GM12878 (cell line): ENCODE results near the gene SHC3. TPM values are rescaled to one million over a fixed set of nuclear protein-coding genes. Genes with fewer than 3 reads are reported as not detected.

ENCODE experiments used
- ATAC-seq: fragments of 200-7000 bp; cut with Tn5 transposase; 3 replicates; pipeline ENCODE4 v1.9.1; 2020; ENCODE audit warnings: mild to moderate bottlenecking, moderate library complexity
- BruUV-seq: library from RNA; stranded (reverse); fragments of 400-500 nt; replicated peaks from 2 replicates; lab custom pipeline; 2021; lab: Mats Ljungman, UMichigan
- CTCF ChIA-PET: fragments of 300-600 bp; sonication (Branson Sonifier 250); formaldehyde crosslinking; extraction: SDS; loops from one replicate; lab custom pipeline; 2021; ENCODE audit warnings: inconsistent platforms; lab: Yijun Ruan, JAX
- POLR2A ChIA-PET: fragments of 350-600 bp; formaldehyde crosslinking; extraction: SDS; loops from one replicate; lab custom pipeline; 2021; ENCODE audit warnings: inconsistent platforms; lab: Charles Lee
- RAD21 ChIA-PET: fragments of 300-600 bp; sonication (Branson Sonifier 250); formaldehyde crosslinking; loops from one replicate; lab custom pipeline; 2023; ENCODE audit warnings: antibody characterized with exemption; ENCODE audit not compliant: unreplicated experiment; lab: Charles Lee
- SMC1A ChIA-PET: fragments of 300-600 bp; sonication (Branson Sonifier 250); formaldehyde crosslinking; loops from one replicate; lab custom pipeline; 2023; ENCODE audit not compliant: unreplicated experiment, uncharacterized antibody; lab: Charles Lee
- DNase-seq: peaks from one replicate; pipeline ENCODE4 v3.0.0-alpha.2; 2011; ENCODE audit warnings: low read depth, low spot score
- FAIRE-seq: peaks from 3 replicates; lab custom pipeline; 2011; peaks lifted over from hg19 to GRCh38; lab: Jason Lieb, UNC
- H2AFZ ChIP-seq: 2 replicates; pipeline ENCODE4 v1.6.0; 2011; ENCODE audit warnings: low read depth, low read length, control low read depth; ENCODE audit not compliant: control insufficient read depth
- H3K27ac ChIP-seq: 2 replicates; pipeline ENCODE4 v1.5.1; 2011; ENCODE audit warnings: control low read depth; ENCODE audit not compliant: control insufficient read depth, insufficient read depth
- H3K27me3 ChIP-seq, 2 experiments: replicated peaks in 1 of 2; 2 replicates each; pipeline versions ENCODE4 v1.6.0 to v1.6.1; 2011; ENCODE audit warnings: low read length in 1 of 2; ENCODE audit not compliant: control insufficient read depth in 2 of 2, insufficient read depth in 2 of 2
- H3K36me3 ChIP-seq, 2 experiments: 2 replicates each; pipeline ENCODE4 v1.5.1; 2011; ENCODE audit warnings: low read length in 1 of 2; ENCODE audit not compliant: control insufficient read depth in 2 of 2, insufficient read depth in 2 of 2
- H3K4me1 ChIP-seq: 2 replicates; pipeline ENCODE4 v1.6.1; 2011; ENCODE audit warnings: mild to moderate bottlenecking, low read length, moderate library complexity, mixed read lengths; ENCODE audit not compliant: control insufficient read depth, insufficient read depth
- H3K4me2 ChIP-seq: 2 replicates; pipeline ENCODE4 v1.6.0; 2011; ENCODE audit warnings: control low read depth; ENCODE audit not compliant: control insufficient read depth, insufficient read depth
- H3K4me3 ChIP-seq: fragments of 200-600 bp; sonication (generic); 2 replicates; pipeline ENCODE4 v1.5.1; 2016
- H3K79me2 ChIP-seq: 2 replicates; pipeline ENCODE4 v1.6.0; 2011; ENCODE audit warnings: low read length; ENCODE audit not compliant: control insufficient read depth, insufficient read depth
- H3K9ac ChIP-seq: 2 replicates; pipeline ENCODE4 v1.8.0; 2011; ENCODE audit warnings: low read length, control low read depth, mixed read lengths; ENCODE audit not compliant: control insufficient read depth, insufficient read depth
- H3K9me3 ChIP-seq: replicated peaks from 3 replicates; pipeline ENCODE4 v1.5.1; 2011; ENCODE audit warnings: mild to moderate bottlenecking, low read length; ENCODE audit not compliant: control insufficient read depth, insufficient read depth
- H4K20me1 ChIP-seq: 2 replicates; pipeline ENCODE4 v1.6.0; 2011; ENCODE audit not compliant: control insufficient read depth, insufficient read depth
- BCL11A ChIP-seq: IDR thresholded peaks from 2 replicates; pipeline ENCODE4 v1.6.1; 2011; ENCODE audit warnings: low read depth, low read length
- CBX3 ChIP-seq: fragments of 200-600 bp; sonication (generic); IDR thresholded peaks from 2 replicates; pipeline ENCODE4 v1.6.1; 2016; ENCODE audit warnings: low read depth, borderline replicate concordance
- CHD1 ChIP-seq: IDR thresholded peaks from 2 replicates; pipeline ENCODE4 v1.6.1; 2012; ENCODE audit warnings: low read depth, low read length, improper control_type of control experiment
- EGR1 ChIP-seq, 2 experiments: IDR thresholded peaks; 1 replicate in 1 of 2; 2 replicates in 1 of 2; pipeline ENCODE4 v1.6.1; 2011 to 2012; ENCODE audit warnings: low read depth in 2 of 2, low read length in 2 of 2, borderline replicate concordance in 1 of 2, mild to moderate bottlenecking in 1 of 2, moderate library complexity in 1 of 2
- KAT2A ChIP-seq: conservative IDR thresholded peaks from 2 replicates; pipeline ENCODE4 v1.6.1; 2011; ENCODE audit warnings: low read depth, low read length; ENCODE audit not compliant: control insufficient read depth
- MXI1 ChIP-seq: fragments of 150-350 bp; IDR thresholded peaks from 2 replicates; pipeline ENCODE4 v1.6.1; 2011; ENCODE audit warnings: low read depth, mild to moderate bottlenecking, inconsistent platforms, low read length, improper control_type of control experiment
- NFYB ChIP-seq: IDR thresholded peaks from 2 replicates; pipeline ENCODE4 v1.6.1; 2011; ENCODE audit warnings: low read depth, mild to moderate bottlenecking, low read length, improper control_type of control experiment, moderate library complexity; ENCODE audit not compliant: insufficient read depth
- ZBED1 ChIP-seq: IDR thresholded peaks from 2 replicates; pipeline ENCODE4 v1.6.1; 2016; ENCODE audit warnings: borderline replicate concordance
- ZNF207 ChIP-seq: fragments of 450-650 bp; IDR thresholded peaks from 2 replicates; pipeline ENCODE4 v1.6.1; 2014; ENCODE audit warnings: antibody characterized with exemption, mild to moderate bottlenecking, borderline replicate concordance
- WGBS: methylation state at CpG from one replicate; pipeline ENCODE4 v1.1.6; 2016; ENCODE audit warnings: low lambda C conversion rate; ENCODE audit not compliant: insufficient replicate concordance, insufficient coverage; ENCODE audit errors: missing lambda C conversion rate; 5-methylcytosine and 5-hydroxymethylcytosine counted together
- in situ Hi-C: fragments of 300-500 bp; cut with MboI; formaldehyde crosslinking; loops from 9 replicates; pipeline ENCODE4 v1.14.3; 2018; ENCODE audit warnings: mixed read lengths
- intact Hi-C: fragments of 100-400 bp; cut with micrococcal nuclease; formaldehyde crosslinking; loops from one replicate; pipeline ENCODE4 v1.14.2; 2022; ENCODE audit not compliant: unreplicated experiment
- polyA plus RNA-seq, 11 experiments: library from polyadenylated mRNA; depleted of rRNA in 4 of 11; unstranded in 6 of 11; stranded (reverse) in 5 of 11; fragments of >200 nt; fragmentation: Nextera tagmentation in 4 of 11; fragmentation: Illumina TruSeq in 1 of 11; extraction: Ambion mirVana in 4 of 11; extraction: Trizol in 1 of 11; gene quantifications; 1 replicate in 1 of 11; 2 replicates in 10 of 11; pipeline versions ENCODE4 v1.2.1 to v1.2.3, GENCODE V29; 2011 to 2016; ENCODE audit warnings: inconsistent platforms in 2 of 11, missing spikeins in 2 of 11, low read depth in 1 of 11
- total RNA-seq, 4 experiments: library from RNA; depleted of rRNA in 3 of 4; stranded (reverse); fragments of >200 nt in 3 of 4; fragmentation: Illumina TruSeq in 1 of 4; extraction: Trizol in 1 of 4; gene quantifications; 2 replicates each; pipeline versions ENCODE4 v1.2.1 to v1.2.3, GENCODE V29; 2013 to 2021
- TF ChIP-seq, protein P1 (sequence below): fragments of 450-650 bp; formaldehyde crosslinking; IDR thresholded peaks from 2 replicates; pipeline ENCODE4 v1.4.0; 2022; ENCODE audit warnings: mild to moderate bottlenecking, moderate library complexity
- TF ChIP-seq, protein P2 (sequence below): IDR thresholded peaks from 2 replicates; pipeline ENCODE4 v1.6.1; 2011; ENCODE audit warnings: mild to moderate bottlenecking, low read depth, low read length, moderate library complexity; ENCODE audit not compliant: insufficient replicate concordance
- TF ChIP-seq, protein P3 (sequence below): IDR thresholded peaks from 2 replicates; pipeline ENCODE4 v1.6.1; 2012; ENCODE audit warnings: improper control_type of control experiment, low read depth, low read length; ENCODE audit not compliant: insufficient replicate concordance
- TF ChIP-seq, protein P4 (sequence below): fragments of 450-650 bp; IDR thresholded peaks from 2 replicates; pipeline ENCODE4 v1.6.1; 2017; ENCODE audit warnings: low read depth, mild to moderate bottlenecking, moderate library complexity

Gene SHC3
- total and polyA plus RNA-seq, 10 of the 15 experiments (the other 5 are each of a cell fraction or from before 2014, with no cell fraction given): 0.01 to 0.06 TPM; not detected in 8

DNA sequence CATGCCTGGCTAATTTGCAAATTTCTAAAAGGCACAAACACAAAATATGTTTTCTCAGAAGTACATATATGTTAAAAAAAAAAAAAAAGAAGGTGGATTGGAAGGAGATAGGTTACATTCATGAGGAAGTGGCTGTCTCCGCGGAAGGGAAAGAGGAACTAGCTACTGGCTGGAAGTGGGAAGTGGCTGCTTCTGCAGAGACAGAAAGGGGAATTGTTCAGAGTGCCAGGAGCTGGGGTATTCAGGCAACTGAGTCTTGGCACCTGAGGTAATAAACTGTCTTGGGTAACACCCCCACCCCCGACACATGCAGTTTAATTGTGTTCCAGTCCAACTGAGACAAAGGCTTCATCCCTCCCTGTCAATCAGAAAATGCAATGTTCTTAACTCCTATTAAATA is 141.7 kb downstream of the SHC3 start:
- no peak for FAIRE-seq
- BruUV-seq: no TSS peak
- no peak overlapping the region for H3K4me3 ChIP-seq
- no peak overlapping the region for H2AFZ ChIP-seq
- RAD21 ChIA-PET: no interaction called here
- H3K27ac ChIP-seq: no peak overlapping the region
- no peaks in the 10 kb centered on the region for H3K9me3 ChIP-seq
- no peak for ATAC-seq
- intact Hi-C loops: no loop called here
- H3K4me2 ChIP-seq: no peak overlapping the region
- H3K79me2 ChIP-seq: no peaks in the 10 kb centered on the region
- H3K27me3 ChIP-seq: no peaks in the 10 kb centered on the region; a peak in 1 of 4 replicates
- in situ Hi-C loops: no loop called here
- no peak overlapping the region for H3K9ac ChIP-seq
- H3K4me1 ChIP-seq: no peaks in the 10 kb centered on the region
- H4K20me1 ChIP-seq: no peaks in the 10 kb centered on the region
- no peak for DNase-seq
- WGBS: 0% methylated on average over 3 of the region's 3 CpGs
- no peaks in the 10 kb centered on the region for H3K36me3 ChIP-seq
- SMC1A ChIA-PET: no interaction called here
- POLR2A ChIA-PET: no interaction called here
- CTCF ChIA-PET: no interaction called here
- no peak for TF ChIP-seq CHD1
- TF ChIP-seq ZBED1: no peak
- TF ChIP-seq, protein P1, sequence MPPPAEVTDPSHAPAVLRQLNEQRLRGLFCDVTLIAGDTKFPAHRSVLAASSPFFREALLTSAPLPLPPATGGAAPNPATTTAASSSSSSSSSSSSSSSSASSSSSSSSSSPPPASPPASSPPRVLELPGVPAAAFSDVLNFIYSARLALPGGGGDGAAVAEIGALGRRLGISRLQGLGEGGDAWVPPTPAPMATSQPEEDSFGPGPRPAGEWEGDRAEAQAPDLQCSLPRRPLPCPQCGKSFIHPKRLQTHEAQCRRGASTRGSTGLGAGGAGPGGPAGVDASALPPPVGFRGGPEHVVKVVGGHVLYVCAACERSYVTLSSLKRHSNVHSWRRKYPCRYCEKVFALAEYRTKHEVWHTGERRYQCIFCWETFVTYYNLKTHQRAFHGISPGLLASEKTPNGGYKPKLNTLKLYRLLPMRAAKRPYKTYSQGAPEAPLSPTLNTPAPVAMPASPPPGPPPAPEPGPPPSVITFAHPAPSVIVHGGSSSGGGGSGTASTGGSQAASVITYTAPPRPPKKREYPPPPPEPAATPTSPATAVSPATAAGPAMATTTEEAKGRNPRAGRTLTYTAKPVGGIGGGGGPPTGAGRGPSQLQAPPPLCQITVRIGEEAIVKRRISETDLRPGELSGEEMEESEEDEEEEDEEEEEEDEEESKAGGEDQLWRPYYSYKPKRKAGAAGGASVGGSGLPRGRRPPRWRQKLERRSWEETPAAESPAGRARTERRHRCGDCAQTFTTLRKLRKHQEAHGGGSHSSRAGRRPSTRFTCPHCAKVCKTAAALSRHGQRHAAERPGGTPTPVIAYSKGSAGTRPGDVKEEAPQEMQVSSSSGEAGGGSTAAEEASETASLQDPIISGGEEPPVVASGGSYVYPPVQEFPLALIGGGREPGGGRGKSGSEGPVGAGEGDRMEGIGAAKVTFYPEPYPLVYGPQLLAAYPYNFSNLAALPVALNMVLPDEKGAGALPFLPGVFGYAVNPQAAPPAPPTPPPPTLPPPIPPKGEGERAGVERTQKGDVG: no peak
- no peak for TF ChIP-seq EGR1 (IDR thresholded peaks at IDR 0.05; ENCODE audit: borderline replicate concordance in 1 of 2, low read depth in 2 of 2, low read length in 2 of 2)
- TF ChIP-seq BCL11A: no peak
- no peak for TF ChIP-seq ZNF207
- TF ChIP-seq NFYB: no peak
- TF ChIP-seq, protein P2, sequence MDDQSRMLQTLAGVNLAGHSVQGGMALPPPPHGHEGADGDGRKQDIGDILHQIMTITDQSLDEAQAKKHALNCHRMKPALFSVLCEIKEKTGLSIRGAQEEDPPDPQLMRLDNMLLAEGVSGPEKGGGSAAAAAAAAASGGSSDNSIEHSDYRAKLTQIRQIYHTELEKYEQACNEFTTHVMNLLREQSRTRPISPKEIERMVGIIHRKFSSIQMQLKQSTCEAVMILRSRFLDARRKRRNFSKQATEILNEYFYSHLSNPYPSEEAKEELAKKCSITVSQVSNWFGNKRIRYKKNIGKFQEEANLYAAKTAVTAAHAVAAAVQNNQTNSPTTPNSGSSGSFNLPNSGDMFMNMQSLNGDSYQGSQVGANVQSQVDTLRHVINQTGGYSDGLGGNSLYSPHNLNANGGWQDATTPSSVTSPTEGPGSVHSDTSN: no peak
- TF ChIP-seq, protein P3, sequence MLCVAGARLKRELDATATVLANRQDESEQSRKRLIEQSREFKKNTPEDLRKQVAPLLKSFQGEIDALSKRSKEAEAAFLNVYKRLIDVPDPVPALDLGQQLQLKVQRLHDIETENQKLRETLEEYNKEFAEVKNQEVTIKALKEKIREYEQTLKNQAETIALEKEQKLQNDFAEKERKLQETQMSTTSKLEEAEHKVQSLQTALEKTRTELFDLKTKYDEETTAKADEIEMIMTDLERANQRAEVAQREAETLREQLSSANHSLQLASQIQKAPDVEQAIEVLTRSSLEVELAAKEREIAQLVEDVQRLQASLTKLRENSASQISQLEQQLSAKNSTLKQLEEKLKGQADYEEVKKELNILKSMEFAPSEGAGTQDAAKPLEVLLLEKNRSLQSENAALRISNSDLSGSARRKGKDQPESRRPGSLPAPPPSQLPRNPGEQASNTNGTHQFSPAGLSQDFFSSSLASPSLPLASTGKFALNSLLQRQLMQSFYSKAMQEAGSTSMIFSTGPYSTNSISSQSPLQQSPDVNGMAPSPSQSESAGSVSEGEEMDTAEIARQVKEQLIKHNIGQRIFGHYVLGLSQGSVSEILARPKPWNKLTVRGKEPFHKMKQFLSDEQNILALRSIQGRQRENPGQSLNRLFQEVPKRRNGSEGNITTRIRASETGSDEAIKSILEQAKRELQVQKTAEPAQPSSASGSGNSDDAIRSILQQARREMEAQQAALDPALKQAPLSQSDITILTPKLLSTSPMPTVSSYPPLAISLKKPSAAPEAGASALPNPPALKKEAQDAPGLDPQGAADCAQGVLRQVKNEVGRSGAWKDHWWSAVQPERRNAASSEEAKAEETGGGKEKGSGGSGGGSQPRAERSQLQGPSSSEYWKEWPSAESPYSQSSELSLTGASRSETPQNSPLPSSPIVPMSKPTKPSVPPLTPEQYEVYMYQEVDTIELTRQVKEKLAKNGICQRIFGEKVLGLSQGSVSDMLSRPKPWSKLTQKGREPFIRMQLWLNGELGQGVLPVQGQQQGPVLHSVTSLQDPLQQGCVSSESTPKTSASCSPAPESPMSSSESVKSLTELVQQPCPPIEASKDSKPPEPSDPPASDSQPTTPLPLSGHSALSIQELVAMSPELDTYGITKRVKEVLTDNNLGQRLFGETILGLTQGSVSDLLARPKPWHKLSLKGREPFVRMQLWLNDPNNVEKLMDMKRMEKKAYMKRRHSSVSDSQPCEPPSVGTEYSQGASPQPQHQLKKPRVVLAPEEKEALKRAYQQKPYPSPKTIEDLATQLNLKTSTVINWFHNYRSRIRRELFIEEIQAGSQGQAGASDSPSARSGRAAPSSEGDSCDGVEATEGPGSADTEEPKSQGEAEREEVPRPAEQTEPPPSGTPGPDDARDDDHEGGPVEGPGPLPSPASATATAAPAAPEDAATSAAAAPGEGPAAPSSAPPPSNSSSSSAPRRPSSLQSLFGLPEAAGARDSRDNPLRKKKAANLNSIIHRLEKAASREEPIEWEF: no peak
- TF ChIP-seq CBX3: no peak
- no peak for TF ChIP-seq MXI1
- TF ChIP-seq KAT2A: no peak
- TF ChIP-seq, protein P4, sequence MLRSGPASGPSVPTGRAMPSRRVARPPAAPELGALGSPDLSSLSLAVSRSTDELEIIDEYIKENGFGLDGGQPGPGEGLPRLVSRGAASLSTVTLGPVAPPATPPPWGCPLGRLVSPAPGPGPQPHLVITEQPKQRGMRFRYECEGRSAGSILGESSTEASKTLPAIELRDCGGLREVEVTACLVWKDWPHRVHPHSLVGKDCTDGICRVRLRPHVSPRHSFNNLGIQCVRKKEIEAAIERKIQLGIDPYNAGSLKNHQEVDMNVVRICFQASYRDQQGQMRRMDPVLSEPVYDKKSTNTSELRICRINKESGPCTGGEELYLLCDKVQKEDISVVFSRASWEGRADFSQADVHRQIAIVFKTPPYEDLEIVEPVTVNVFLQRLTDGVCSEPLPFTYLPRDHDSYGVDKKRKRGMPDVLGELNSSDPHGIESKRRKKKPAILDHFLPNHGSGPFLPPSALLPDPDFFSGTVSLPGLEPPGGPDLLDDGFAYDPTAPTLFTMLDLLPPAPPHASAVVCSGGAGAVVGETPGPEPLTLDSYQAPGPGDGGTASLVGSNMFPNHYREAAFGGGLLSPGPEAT: no peak
